ENCODE data around the gene PPP1R15B. TPM values are rescaled to one million over a fixed set of nuclear protein-coding genes. Genes with fewer than 3 reads are reported as not detected.

Gene PPP1R15B
- total RNA-seq, 2 experiments from 2014 or later: 171 to 179 TPM

GRCh38 chr1:204441558-204441957 lies 29.9 kb upstream of the PPP1R15B start:
- ATAC-seq (ENCODE audit: poor library complexity): no peak
- no peak for DNase-seq
- H3K9me3 ChIP-seq (ENCODE audit: control insufficient read depth in 1 of 2, insufficient read depth in 1 of 2, low read length in 2 of 2): no peaks in the 10 kb centered on the region
- no peak overlapping the region for H3K27ac ChIP-seq (ENCODE audit: low read depth in 1 of 2, low read length in 2 of 2)
- H3K9me3 Mint-ChIP-seq: no peaks in the 10 kb centered on the region
- H3K4me3 Mint-ChIP-seq: no peak overlapping the region
- POLR2A ChIA-PET: interaction anchor here (1.6 kb wide), 1 partner anchor 62 kb away, joined by 4 read pairs; no protein-coding TSS in a partner anchor
- no peak overlapping the region for H3K4me3 ChIP-seq (ENCODE audit: low read length)
- intact Hi-C loops (cut with DNase I, micrococcal nuclease): loop anchor here in 1 of 2 experiments (10.0 kb wide), 1 partner anchor 323 kb away; no protein-coding TSS in a partner anchor
- H3K36me3 ChIP-seq (ENCODE audit: insufficient read depth, low read length): peaks cover 80% of the 10 kb centered on the region
- no peak overlapping the region for H3K27ac Mint-ChIP-seq
- no peaks in the 10 kb centered on the region for H3K27me3 Mint-ChIP-seq
- CTCF ChIA-PET: no interaction called here
- peaks cover 96% of the 10 kb centered on the region for H3K36me3 Mint-ChIP-seq (ENCODE audit: low read depth)
- H3K4me1 Mint-ChIP-seq (ENCODE audit: low read depth): peaks cover 4% of the 10 kb centered on the region
- no peak for TF ChIP-seq CTCF (IDR thresholded peaks at IDR 0.05)
- H3K4me1 ChIP-seq (ENCODE audit: insufficient read depth, low read length): peaks cover 6% of the 10 kb centered on the region
- no peaks in the 10 kb centered on the region for H3K27me3 ChIP-seq (ENCODE audit: control insufficient read depth in 1 of 2, insufficient read depth in 2 of 2, low read length in 2 of 2)

- H3K4me3 ChIP-seq (ENCODE audit: low read length): no peak overlapping the region
- ChIA-PET CTCF (no interaction called here), POLR2A (interaction anchor here (1.8 kb wide), 1 partner anchor 54 kb away, joined by 5 read pairs; no protein-coding TSS in a partner anchor)
- H3K27me3 ChIP-seq (ENCODE audit: control insufficient read depth in 1 of 2, insufficient read depth in 2 of 2, low read length in 2 of 2): no peaks in the 10 kb centered on the region
- H3K4me1 ChIP-seq (ENCODE audit: insufficient read depth, low read length): no peaks in the 10 kb centered on the region
- intact Hi-C loops (cut with DNase I, micrococcal nuclease): loop anchor here in 1 of 2 experiments (10.0 kb wide), 1 partner anchor 325 kb away; no protein-coding TSS in a partner anchor
- Mint-ChIP-seq H3K4me3 (no peak overlapping the region), H3K36me3 (ENCODE audit: low read depth) (peaks cover 97% of the 10 kb centered on the region), H3K27me3 (no peaks in the 10 kb centered on the region), H3K9me3 (no peaks in the 10 kb centered on the region), H3K4me1 (ENCODE audit: low read depth) (no peaks in the 10 kb centered on the region), H3K27ac (no peak overlapping the region)
- peaks cover 84% of the 10 kb centered on the region for H3K36me3 ChIP-seq (ENCODE audit: insufficient read depth, low read length)
- ATAC-seq (ENCODE audit: poor library complexity) (no peak), DNase-seq (no peak)
- TF ChIP-seq CTCF (IDR thresholded peaks at IDR 0.05): no peak
- no peaks in the 10 kb centered on the region for H3K9me3 ChIP-seq (ENCODE audit: control insufficient read depth in 1 of 2, insufficient read depth in 1 of 2, low read length in 2 of 2)
- no peak overlapping the region for H3K27ac ChIP-seq (ENCODE audit: low read depth in 1 of 2, low read length in 2 of 2)
Measured at GRCh38 chr1:204439621-204440375, 28.2 kb upstream of the PPP1R15B start.

GRCh38 chr1:204438628-204439027 lies 27.0 kb upstream of the PPP1R15B start:
- ChIA-PET POLR2A (interaction anchor here (0.7 to 1.8 kb wide), 2 partner anchors 55 to 106 kb away, joined by 3 to 5 read pairs; no protein-coding TSS in a partner anchor), CTCF (interaction anchor here (1.2 kb wide), 1 partner anchor 65 kb away, joined by 5 read pairs; no protein-coding TSS in a partner anchor)
- H3K4me1 ChIP-seq (ENCODE audit: insufficient read depth, low read length): no peaks in the 10 kb centered on the region
- no peak overlapping the region for H3K4me3 Mint-ChIP-seq
- H3K4me3 ChIP-seq (ENCODE audit: low read length): no peak overlapping the region
- ATAC-seq (ENCODE audit: poor library complexity) (no peak), DNase-seq (no peak)
- H3K36me3 ChIP-seq (ENCODE audit: insufficient read depth, low read length): peaks cover 84% of the 10 kb centered on the region
- no peaks in the 10 kb centered on the region for H3K9me3 Mint-ChIP-seq
- no peak for TF ChIP-seq CTCF (IDR thresholded peaks at IDR 0.05)
- H3K9me3 ChIP-seq (ENCODE audit: control insufficient read depth in 1 of 2, insufficient read depth in 1 of 2, low read length in 2 of 2): no peaks in the 10 kb centered on the region
- H3K4me1 Mint-ChIP-seq (ENCODE audit: low read depth): no peaks in the 10 kb centered on the region
- no peaks in the 10 kb centered on the region for H3K27me3 ChIP-seq (ENCODE audit: control insufficient read depth in 1 of 2, insufficient read depth in 2 of 2, low read length in 2 of 2)
- H3K36me3 Mint-ChIP-seq (ENCODE audit: low read depth): peaks cover 97% of the 10 kb centered on the region
- no peak overlapping the region for H3K27ac ChIP-seq (ENCODE audit: low read depth in 1 of 2, low read length in 2 of 2)
- no peaks in the 10 kb centered on the region for H3K27me3 Mint-ChIP-seq
- no peak overlapping the region for H3K27ac Mint-ChIP-seq
- intact Hi-C loops (cut with DNase I, micrococcal nuclease): no loop called here

All from CD4-positive, alpha-beta T cell (primary cell).